Astrocyte (in vitro differentiated cells and primary cell): ENCODE data around the gene LMF1. TPM values are rescaled to one million over a fixed set of nuclear protein-coding genes. Genes with fewer than 3 reads are reported as not detected.

Experiments used
- DNase-seq: peaks from one replicate; pipeline ENCODE4 v3.0.0-alpha.2; 2010; ENCODE audit warnings: low read depth
- FAIRE-seq: peaks from 2 replicates; lab custom pipeline; 2011; peaks lifted over from hg19 to GRCh38; lab: Jason Lieb, UNC
- H2AFZ ChIP-seq: 2 replicates; pipeline ENCODE4 v1.6.0; 2012; ENCODE audit warnings: low read depth, low read length, inconsistent platforms
- H3K27ac ChIP-seq: 2 replicates; pipeline ENCODE4 v1.5.1; 2011; ENCODE audit warnings: low read depth, low read length, inconsistent platforms
- H3K27me3 ChIP-seq: 2 replicates; pipeline ENCODE4 v1.6.0; 2011; ENCODE audit warnings: low read length, inconsistent platforms; ENCODE audit not compliant: insufficient read depth
- H3K36me3 ChIP-seq: 2 replicates; pipeline ENCODE4 v1.5.1; 2011; ENCODE audit warnings: low read length, inconsistent platforms; ENCODE audit not compliant: insufficient read depth
- H3K4me1 ChIP-seq: 2 replicates; pipeline ENCODE4 v1.5.1; 2011; ENCODE audit warnings: low read length, inconsistent platforms; ENCODE audit not compliant: insufficient read depth
- H3K4me2 ChIP-seq: 2 replicates; pipeline ENCODE4 v1.6.0; 2012; ENCODE audit warnings: low read length, inconsistent platforms
- H3K4me3 ChIP-seq: 2 replicates; pipeline ENCODE4 v1.5.1; 2011; ENCODE audit warnings: low read depth, mild to moderate bottlenecking, low read length, inconsistent platforms; ENCODE audit not compliant: insufficient read depth
- H3K79me2 ChIP-seq: 2 replicates; pipeline ENCODE4 v1.6.0; 2012; ENCODE audit warnings: mild to moderate bottlenecking, low read length, inconsistent platforms; ENCODE audit not compliant: insufficient read depth
- H3K9ac ChIP-seq: 2 replicates; pipeline ENCODE4 v1.6.0; 2012; ENCODE audit warnings: mild to moderate bottlenecking, low read length, inconsistent platforms
- H3K9me3 ChIP-seq: 2 replicates; pipeline ENCODE4 v1.5.1; 2012; ENCODE audit warnings: low read depth, mild to moderate bottlenecking, low read length, inconsistent platforms; ENCODE audit not compliant: insufficient read depth
- H4K20me1 ChIP-seq: 2 replicates; pipeline ENCODE4 v1.6.0; 2012; ENCODE audit warnings: low read length, inconsistent platforms; ENCODE audit not compliant: insufficient read depth
- H3K27ac Mint-ChIP-seq: one replicate; pipeline ENCODE4 v1.8.0; 2021; ENCODE audit warnings: mild to moderate bottlenecking, mixed read lengths; ENCODE audit not compliant: unreplicated experiment
- H3K27me3 Mint-ChIP-seq: one replicate; pipeline ENCODE4 v1.8.0; 2021; ENCODE audit warnings: low read depth, mixed read lengths; ENCODE audit not compliant: unreplicated experiment
- H3K36me3 Mint-ChIP-seq: one replicate; pipeline ENCODE4 v1.8.0; 2021; ENCODE audit warnings: low read depth, mixed read lengths; ENCODE audit not compliant: unreplicated experiment
- H3K4me1 Mint-ChIP-seq: one replicate; pipeline ENCODE4 v1.8.0; 2021; ENCODE audit warnings: low read depth, mixed read lengths; ENCODE audit not compliant: unreplicated experiment
- H3K4me3 Mint-ChIP-seq: one replicate; pipeline ENCODE4 v1.8.0; 2021; ENCODE audit warnings: mild to moderate bottlenecking, moderate library complexity, mixed read lengths; ENCODE audit not compliant: unreplicated experiment
- H3K9me3 Mint-ChIP-seq: one replicate; pipeline ENCODE4 v1.8.0; 2021; ENCODE audit warnings: mild to moderate bottlenecking, mixed read lengths; ENCODE audit not compliant: unreplicated experiment
- CTCF ChIP-seq: IDR thresholded peaks from 2 replicates; pipeline ENCODE4 v1.5.1; 2011; ENCODE audit warnings: low read depth, mild to moderate bottlenecking, inconsistent platforms, low read length, moderate library complexity; ENCODE audit not compliant: insufficient read depth
- EZH2 ChIP-seq: IDR thresholded peaks from 2 replicates; pipeline ENCODE4 v1.6.1; 2012; ENCODE audit warnings: mild to moderate bottlenecking, low read length, inconsistent platforms; ENCODE audit not compliant: insufficient read depth
- total RNA-seq: library from RNA; stranded (reverse); gene quantifications from 2 replicates; pipeline ENCODE4 v1.2.1, GENCODE V29; 2021

LMF1 gene
- total RNA-seq, 1 donor from 2014 or later, result 12.6 TPM

- Mint-ChIP-seq H3K4me1 (no peaks in the 10 kb centered on the region), H3K27ac (no peak overlapping the region), H3K27me3 (peaks cover 18% of the 10 kb centered on the region), H3K36me3 (peaks cover 8% of the 10 kb centered on the region), H3K9me3 (peaks cover 24% of the 10 kb centered on the region), H3K4me3 (no peak overlapping the region)
- no peaks in the 10 kb centered on the region for H3K36me3 ChIP-seq
- DNase-seq (no peak), FAIRE-seq (no peak)
- no peak overlapping the region for H3K27ac ChIP-seq
- H2AFZ ChIP-seq, result no peak overlapping the region
- no peak for TF ChIP-seq EZH2
- no peak for TF ChIP-seq CTCF
- no peaks in the 10 kb centered on the region for H3K27me3 ChIP-seq
- peaks cover 27% of the 10 kb centered on the region for H3K9me3 ChIP-seq
- no peak overlapping the region for H3K4me3 ChIP-seq
- H3K79me2 ChIP-seq, result no peaks in the 10 kb centered on the region
- no peak overlapping the region for H3K9ac ChIP-seq
- no peak overlapping the region for H3K4me2 ChIP-seq
- no peaks in the 10 kb centered on the region for H4K20me1 ChIP-seq
- no peaks in the 10 kb centered on the region for H3K4me1 ChIP-seq
Measured at GRCh38 chr16:850668-851067, 120.1 kb downstream of the LMF1 start.

GRCh38 chr16:848510-849253 lies 122.1 kb downstream of the LMF1 start:
- no peak overlapping the region for H3K4me3 Mint-ChIP-seq

More at GRCh38 chr16:848510-849253, 122.1 kb downstream of the LMF1 start:
- DNase-seq (no peak), FAIRE-seq (no peak)
- Mint-ChIP-seq H3K27ac (no peak overlapping the region), H3K27me3 (peaks cover 29% of the 10 kb centered on the region), H3K36me3 (peaks cover 8% of the 10 kb centered on the region), H3K9me3 (peaks cover 33% of the 10 kb centered on the region), H3K4me1 (no peaks in the 10 kb centered on the region)
- Histone ChIP-seq H4K20me1 (no peaks in the 10 kb centered on the region), H3K27ac (no peak overlapping the region), H3K9ac (no peak overlapping the region), H3K4me1 (no peaks in the 10 kb centered on the region), H3K79me2 (no peaks in the 10 kb centered on the region), H3K4me2 (no peak overlapping the region), H3K4me3 (no peak overlapping the region), H2AFZ (no peak overlapping the region), H3K36me3 (no peaks in the 10 kb centered on the region), H3K9me3 (peaks cover 27% of the 10 kb centered on the region), H3K27me3 (no peaks in the 10 kb centered on the region)
- no peak for TF ChIP-seq CTCF
- TF ChIP-seq EZH2, result no peak
